PC-9 (cell line): ENCODE measurements around the gene SLC22A15. TPM values are rescaled to one million over a fixed set of nuclear protein-coding genes. Genes with fewer than 3 reads are reported as not detected.

Experiments used
- BruUV-seq: library from RNA; stranded (reverse); fragments of 400-500 nt; replicated peaks from 2 replicates; lab custom pipeline; 2021; lab: Mats Ljungman, UMichigan
- CTCF ChIA-PET: fragments of 300-600 bp; sonication (Branson Sonifier 250); formaldehyde crosslinking; loops from one replicate; lab custom pipeline; 2022; ENCODE audit warnings: antibody characterized with exemption; lab: Charles Lee
- POLR2A ChIA-PET: fragments of 300-600 bp; sonication (Branson Sonifier 250); formaldehyde crosslinking; loops from one replicate; lab custom pipeline; 2022; ENCODE audit warnings: antibody characterized with exemption; ENCODE audit not compliant: unreplicated experiment; lab: Charles Lee
- DNase-seq, 2 experiments: peaks; one replicate each; pipeline versions ENCODE4 v3.0.0 to v3.0.0-alpha.2; 2015 to 2022; ENCODE audit warnings: mixed read lengths in 1 of 2
- H2AFZ ChIP-seq: fragments of 200-600 bp; sonication (generic); 2 replicates; pipeline ENCODE4 v1.8.1; 2017; ENCODE audit warnings: antibody characterized with exemption
- H3F3A ChIP-seq: fragments of 200-600 bp; sonication (generic); 2 replicates; pipeline ENCODE4 v1.8.1; 2017; ENCODE audit warnings: antibody characterized with exemption, mild to moderate bottlenecking, low read depth; ENCODE audit not compliant: insufficient read depth
- H3K27ac ChIP-seq: fragments of 200-600 bp; sonication (generic); 2 replicates; pipeline ENCODE4 v1.6.1; 2016; ENCODE audit warnings: mixed run types
- H3K27me3 ChIP-seq: fragments of 200-600 bp; sonication (generic); 2 replicates; pipeline ENCODE4 v1.6.1; 2016; ENCODE audit warnings: low read depth, mixed run types; ENCODE audit not compliant: insufficient read depth
- H3K36me3 ChIP-seq: fragments of 200-600 bp; sonication (generic); 2 replicates; pipeline ENCODE4 v1.6.1; 2016; ENCODE audit warnings: low read depth, mixed run types
- H3K4me1 ChIP-seq: fragments of 200-600 bp; sonication (generic); replicated peaks from 2 replicates; pipeline ENCODE4 v1.6.1; 2016; ENCODE audit warnings: mixed run types; ENCODE audit not compliant: insufficient read depth
- H3K4me2 ChIP-seq: fragments of 200-600 bp; sonication (generic); 2 replicates; pipeline ENCODE4 v1.6.1; 2017; ENCODE audit warnings: mixed run types
- H3K4me3 ChIP-seq: fragments of 200-600 bp; sonication (generic); 2 replicates; pipeline ENCODE4 v1.6.1; 2016; ENCODE audit warnings: mixed run types
- H3K79me2 ChIP-seq: fragments of 200-600 bp; sonication (generic); 2 replicates; pipeline ENCODE4 v1.6.1; 2017; ENCODE audit warnings: low read depth, mixed run types
- H3K9me2 ChIP-seq: fragments of 200-600 bp; sonication (generic); 2 replicates; pipeline ENCODE4 v1.8.1; 2017; ENCODE audit warnings: mild to moderate bottlenecking; ENCODE audit not compliant: insufficient read depth
- H3K9me3 ChIP-seq: fragments of 200-600 bp; sonication (generic); 2 replicates; pipeline ENCODE4 v1.8.1; 2016; ENCODE audit warnings: low read depth; ENCODE audit not compliant: insufficient read depth
- H4K20me1 ChIP-seq: fragments of 200-600 bp; sonication (generic); 2 replicates; pipeline ENCODE4 v1.8.1; 2017; ENCODE audit not compliant: insufficient read depth
- CTCF ChIP-seq: fragments of 200-600 bp; sonication (generic); conservative IDR thresholded peaks from 2 replicates; pipeline ENCODE4 v1.6.1; 2017; ENCODE audit warnings: mixed run types, antibody characterized with exemption, mild to moderate bottlenecking, moderate library complexity
- EZH2 ChIP-seq: fragments of 200-600 bp; sonication (generic); IDR thresholded peaks from 2 replicates; pipeline ENCODE4 v1.8.0; 2017; ENCODE audit warnings: antibody characterized with exemption, low read depth
- intact Hi-C: fragments of 100-400 bp; cut with micrococcal nuclease; formaldehyde crosslinking; loops from one replicate; pipeline ENCODE4 v1.10.0; 2022; ENCODE audit not compliant: unreplicated experiment
- total RNA-seq: library from RNA; stranded (reverse); gene quantifications from 2 replicates; pipeline ENCODE4 v1.2.3, GENCODE V29; 2021

Gene SLC22A15
- total RNA-seq, 1 experiment from 2014 or later, result 1.8 TPM

GRCh38 chr1:115933625-115934024 lies 42.7 kb upstream of the SLC22A15 start:
- no peaks in the 10 kb centered on the region for H3K36me3 ChIP-seq

GRCh38 chr1:115939455-115939854 lies 36.9 kb upstream of the SLC22A15 start:
- Histone ChIP-seq H2AFZ (no peak overlapping the region), H3K27ac (no peak overlapping the region), H4K20me1 (no peaks in the 10 kb centered on the region), H3K4me2 (no peak overlapping the region), H3K4me3 (no peak overlapping the region), H3K36me3 (no peaks in the 10 kb centered on the region), H3K27me3 (no peaks in the 10 kb centered on the region), H3K4me1 (no peaks in the 10 kb centered on the region), H3K9me3 (no peaks in the 10 kb centered on the region), H3F3A (no peaks in the 10 kb centered on the region), H3K9me2 (no peaks in the 10 kb centered on the region), H3K79me2 (no peaks in the 10 kb centered on the region)
- intact Hi-C loops, result no loop called here
- TF ChIP-seq EZH2, result no peak
- TF ChIP-seq CTCF, result no peak
- CTCF ChIA-PET, result no interaction called here
- no TSS peak for BruUV-seq
- no peak for DNase-seq
- POLR2A ChIA-PET, result no interaction called here

More at GRCh38 chr1:115933625-115934024, 42.7 kb upstream of the SLC22A15 start:
- no peak overlapping the region for H3K4me2 ChIP-seq
- no peak overlapping the region for H2AFZ ChIP-seq
- intact Hi-C loops, result no loop called here
- no peak overlapping the region for H3K27ac ChIP-seq
- no TSS peak for BruUV-seq
- H3K4me1 ChIP-seq, result 0 out of 2 replicates have a peak, but pooled peaks cover 5% of the 10 kb centered on the region
- no peak for DNase-seq
- no peaks in the 10 kb centered on the region for H3F3A ChIP-seq
- no peaks in the 10 kb centered on the region for H3K9me3 ChIP-seq
- ChIA-PET CTCF (no interaction called here), POLR2A (no interaction called here)
- H3K27me3 ChIP-seq, result no peaks in the 10 kb centered on the region
- no peak overlapping the region for H3K4me3 ChIP-seq
- no peaks in the 10 kb centered on the region for H3K9me2 ChIP-seq
- no peaks in the 10 kb centered on the region for H3K79me2 ChIP-seq
- no peaks in the 10 kb centered on the region for H4K20me1 ChIP-seq
- TF ChIP-seq CTCF, result no peak

GRCh38 chr1:115946116-115946515 lies 30.2 kb upstream of the SLC22A15 start:
- TF ChIP-seq EZH2 (no peak), CTCF (no peak)
- no peaks in the 10 kb centered on the region for H3K27me3 ChIP-seq
- no TSS peak for BruUV-seq
- H2AFZ ChIP-seq, result no peak overlapping the region
- 0 out of 2 replicates have a peak, but pooled peaks cover 2% of the 10 kb centered on the region for H3K9me2 ChIP-seq
- no peak overlapping the region for H3K4me2 ChIP-seq
- H3K27ac ChIP-seq, result no peak overlapping the region
- CTCF ChIA-PET, result no interaction called here
- H3K79me2 ChIP-seq, result no peaks in the 10 kb centered on the region
- intact Hi-C loops, result no loop called here
- no peaks in the 10 kb centered on the region for H3K36me3 ChIP-seq
- H3K4me3 ChIP-seq, result no peak overlapping the region
- no peaks in the 10 kb centered on the region for H3K4me1 ChIP-seq
- no peak for DNase-seq
- POLR2A ChIA-PET, result no interaction called here
- H3F3A ChIP-seq, result no peaks in the 10 kb centered on the region
- H4K20me1 ChIP-seq, result no peaks in the 10 kb centered on the region
- H3K9me3 ChIP-seq, result no peaks in the 10 kb centered on the region
